HCT116 (cell line): ENCODE measurements around the gene GALNT7. TPM values are rescaled to one million over a fixed set of nuclear protein-coding genes. Genes with fewer than 3 reads are reported as not detected.

Source experiments
- ATAC-seq: fragments of 200-7000 bp; cut with Tn5 transposase; 2 replicates; pipeline ENCODE4 v1.9.1; 2020; ENCODE audit warnings: mild to moderate bottlenecking, moderate library complexity
- BruUV-seq: library from RNA; stranded (reverse); fragments of 400-500 nt; replicated peaks from 2 replicates; lab custom pipeline; 2021; lab: Mats Ljungman, UMichigan
- CTCF ChIA-PET: fragments of 300-600 bp; sonication (Branson Sonifier 250); formaldehyde crosslinking; loops from one replicate; lab custom pipeline; 2021; ENCODE audit warnings: antibody characterized with exemption; lab: Charles Lee
- POLR2A ChIA-PET: fragments of 300-600, 350-600 bp; sonication (Branson Sonifier 250); formaldehyde crosslinking; loops from one replicate; lab custom pipeline; 2021; ENCODE audit warnings: antibody characterized with exemption; lab: Charles Lee
- RAD21 ChIA-PET, 2 experiments: fragments of 300-600 bp; sonication (Branson Sonifier 250); formaldehyde crosslinking; loops; one replicate each; lab custom pipeline; 2023; ENCODE audit warnings: low total read pairs in 2 of 2; ENCODE audit not compliant: uncharacterized antibody in 2 of 2, unreplicated experiment in 2 of 2, low non-redundant PET in 1 of 2; lab: Charles Lee
- DNase-seq: peaks from one replicate; pipeline ENCODE4 v3.0.0-alpha.2; 2010; ENCODE audit warnings: low read depth, low spot score
- H2AFZ ChIP-seq: fragments of 200-600 bp; shearing (Covaris generic), sonication (generic); 2 replicates; pipeline ENCODE4 v1.6.1; 2017; ENCODE audit warnings: low read depth, mixed run types, mixed read lengths, antibody characterized with exemption, low read length; ENCODE audit not compliant: poor library complexity, severe bottlenecking
- H3K27ac ChIP-seq: 2 replicates; pipeline ENCODE4 v1.5.1; 2012; ENCODE audit warnings: low read depth, low read length
- H3K27me3 ChIP-seq: fragments of 200-600 bp; sonication (generic); 2 replicates; pipeline ENCODE4 v1.6.1; 2016; ENCODE audit warnings: mixed run types, low read length, mixed read lengths; ENCODE audit not compliant: insufficient read depth
- H3K36me3 ChIP-seq, 2 experiments: fragments of 200-500 bp in 1 of 2; fragments of 200-600 bp in 1 of 2; sonication (Bioruptor generic) in 1 of 2; sonication (generic) in 1 of 2; 2 replicates each; pipeline versions ENCODE4 v1.5.1 to v1.6.1; 2014 to 2016; ENCODE audit warnings: low read length in 2 of 2, inconsistent platforms in 1 of 2, mixed read lengths in 1 of 2, mixed run types in 1 of 2; ENCODE audit not compliant: insufficient read depth in 2 of 2, control insufficient read depth in 1 of 2
- H3K4me1 ChIP-seq, 2 experiments: fragments of 200-600 bp in 1 of 2; sonication (generic) in 1 of 2; 2 replicates each; pipeline versions ENCODE4 v1.5.1 to v1.6.1; 2012 to 2017; ENCODE audit warnings: low read length in 2 of 2, inconsistent platforms in 1 of 2, mild to moderate bottlenecking in 1 of 2, mixed read lengths in 1 of 2, mixed run types in 1 of 2, moderate library complexity in 1 of 2; ENCODE audit not compliant: insufficient read depth in 2 of 2, control insufficient read depth in 1 of 2
- H3K4me2 ChIP-seq: fragments of 200-600 bp; sonication (generic); 2 replicates; pipeline ENCODE4 v1.6.1; 2017; ENCODE audit warnings: mixed run types, low read length, mixed read lengths
- H3K4me3 ChIP-seq, 2 experiments: fragments of 200-600 bp in 1 of 2; sonication (generic) in 1 of 2; replicated peaks in 1 of 2; 2 replicates each; pipeline ENCODE4 v1.5.1; 2011 to 2016; ENCODE audit warnings: low read length in 2 of 2, control low read depth in 1 of 2, low read depth in 1 of 2, mild to moderate bottlenecking in 1 of 2, mixed read lengths in 1 of 2, mixed run types in 1 of 2
- H3K79me2 ChIP-seq: fragments of 200-600 bp; sonication (generic); 2 replicates; pipeline ENCODE4 v1.6.1; 2017; ENCODE audit warnings: mild to moderate bottlenecking, mixed run types, low read length, moderate library complexity, mixed read lengths; ENCODE audit not compliant: insufficient read depth
- H3K9ac ChIP-seq: fragments of 200-600 bp; sonication (generic); 2 replicates; pipeline ENCODE4 v1.6.1; 2016; ENCODE audit warnings: low read length, mixed read lengths
- H3K9me2 ChIP-seq: fragments of 200-600 bp; sonication (generic), shearing (Covaris generic); 2 replicates; pipeline ENCODE4 v1.6.1; 2017; ENCODE audit warnings: mixed run types, mild to moderate bottlenecking, moderate library complexity; ENCODE audit not compliant: insufficient read depth
- H3K9me3 ChIP-seq, 2 experiments: fragments of 200-500 bp in 1 of 2; fragments of 200-600 bp in 1 of 2; sonication (Bioruptor generic) in 1 of 2; sonication (generic) in 1 of 2; 2 replicates each; pipeline ENCODE4 v1.6.1; 2014 to 2017; ENCODE audit warnings: low read length in 2 of 2, mixed read lengths in 2 of 2, inconsistent platforms in 1 of 2, low read depth in 1 of 2, mild to moderate bottlenecking in 1 of 2, mixed run types in 1 of 2, moderate library complexity in 1 of 2; ENCODE audit not compliant: control insufficient read depth in 1 of 2, insufficient read depth in 1 of 2
- H4K20me1 ChIP-seq: fragments of 200-600 bp; sonication (generic), shearing (Covaris generic); 2 replicates; pipeline ENCODE4 v1.6.1; 2017; ENCODE audit warnings: mixed run types, mild to moderate bottlenecking, moderate library complexity; ENCODE audit not compliant: insufficient read depth
- CBX3 ChIP-seq: IDR thresholded peaks from 2 replicates; pipeline ENCODE4 v1.6.1; 2012; ENCODE audit warnings: low read depth
- CEBPB ChIP-seq: IDR thresholded peaks from 2 replicates; pipeline ENCODE4 v1.6.1; 2012; ENCODE audit warnings: low read depth
- EGR1 ChIP-seq: IDR thresholded peaks from 2 replicates; pipeline ENCODE4 v1.6.1; 2012; ENCODE audit warnings: low read depth
- EZH2 ChIP-seq: fragments of 200-600 bp; sonication (generic); IDR thresholded peaks from 2 replicates; pipeline ENCODE4 v1.6.1; 2017; ENCODE audit warnings: antibody characterized with exemption, mixed run types
- FOSL1 ChIP-seq: IDR thresholded peaks from 2 replicates; pipeline ENCODE4 v1.6.1; 2012; ENCODE audit warnings: low read depth
- JUND ChIP-seq: IDR thresholded peaks from 2 replicates; pipeline ENCODE4 v1.6.1; 2012
- POLR2A ChIP-seq: IDR thresholded peaks from 2 replicates; pipeline ENCODE4 v1.7.0; 2011; ENCODE audit warnings: borderline replicate concordance; ENCODE audit not compliant: insufficient read depth, insufficient read length; ENCODE audit errors: extremely low read depth
- POLR2AphosphoS5 ChIP-seq: IDR thresholded peaks from 2 replicates; pipeline ENCODE4 v1.6.1; 2011; ENCODE audit warnings: mild to moderate bottlenecking, low read depth, low read length, moderate library complexity
- RAD21 ChIP-seq: IDR thresholded peaks from 2 replicates; pipeline ENCODE4 v1.6.1; 2012; ENCODE audit warnings: low read depth, mild to moderate bottlenecking
- SRF ChIP-seq: IDR thresholded peaks from 2 replicates; pipeline ENCODE4 v1.6.1; 2012; ENCODE audit warnings: low read depth
- TCF7L2 ChIP-seq: IDR thresholded peaks from 2 replicates; pipeline ENCODE4 v1.7.0; 2011; ENCODE audit warnings: borderline replicate concordance, inconsistent platforms; ENCODE audit not compliant: insufficient read depth, insufficient read length; ENCODE audit errors: extremely low read depth
- ZFX ChIP-seq: fragments of 450-650 bp; IDR thresholded peaks from 2 replicates; pipeline ENCODE4 v1.6.1; 2017
- intact Hi-C: fragments of 100-400 bp; cut with micrococcal nuclease; formaldehyde crosslinking; loops from 2 replicates; pipeline ENCODE4 v1.10.0; 2022
- total RNA-seq: library from RNA; stranded (reverse); gene quantifications from one replicate; pipeline ENCODE4 v1.2.1, GENCODE V29; 2021; ENCODE audit not compliant: unreplicated experiment
- TF ChIP-seq, protein P1 (sequence below), 3 experiments: fragments of 200-600 bp in 1 of 3; sonication (generic) in 1 of 3; IDR thresholded peaks in 2 of 3; conservative IDR thresholded peaks in 1 of 3; 2 replicates each; pipeline ENCODE4 v1.5.1; 2012 to 2017; ENCODE audit warnings: low read depth in 2 of 3, low read length in 2 of 3, antibody characterized with exemption in 1 of 3, borderline replicate concordance in 1 of 3, control low read depth in 1 of 3, mild to moderate bottlenecking in 1 of 3, mixed read lengths in 1 of 3, mixed run types in 1 of 3, moderate library complexity in 1 of 3; ENCODE audit not compliant: insufficient read depth in 1 of 3
- TF ChIP-seq, protein P2 (sequence below): IDR thresholded peaks from 2 replicates; pipeline ENCODE4 v1.6.1; 2012
- TF ChIP-seq, protein P3 (sequence below): IDR thresholded peaks from 2 replicates; pipeline ENCODE4 v1.6.1; 2012; ENCODE audit warnings: low read depth
- TF ChIP-seq, protein P4 (sequence below): IDR thresholded peaks from 2 replicates; pipeline ENCODE4 v1.6.1; 2012
- TF ChIP-seq, protein P5 (sequence below): IDR thresholded peaks from 2 replicates; pipeline ENCODE4 v1.6.1; 2011; ENCODE audit warnings: mild to moderate bottlenecking, low read length, moderate library complexity; ENCODE audit not compliant: insufficient replicate concordance; ENCODE audit errors: extremely low read depth

GALNT7 gene
- total RNA-seq, 1 experiment from 2014 or later, result 21.3 TPM

DNA sequence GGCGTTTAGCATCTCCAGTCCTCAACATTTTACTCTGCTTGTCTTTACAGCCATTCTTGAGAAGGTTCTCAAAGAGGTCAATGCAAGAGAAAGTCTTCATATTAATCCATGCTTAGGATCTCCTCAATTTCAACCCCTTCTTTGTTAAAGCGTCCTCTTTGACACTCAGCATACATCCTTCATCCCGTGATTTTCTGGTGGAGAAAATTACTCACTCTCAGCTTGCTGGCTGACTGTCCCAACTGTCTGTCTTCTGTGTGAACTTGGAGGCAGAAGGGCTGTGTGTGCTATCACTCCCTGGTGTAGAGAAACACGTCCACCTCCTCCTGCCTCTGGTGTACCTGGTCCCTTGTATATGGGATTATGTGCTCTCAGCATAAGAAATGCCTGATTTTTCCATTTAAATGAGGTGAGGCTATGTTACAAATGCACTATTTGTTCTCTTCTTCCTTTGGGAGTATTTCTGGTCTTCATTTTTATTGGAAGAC lies 57.8 kb downstream of the GALNT7 start:
- H4K20me1 ChIP-seq, result no peaks in the 10 kb centered on the region
- no peaks in the 10 kb centered on the region for H3K27me3 ChIP-seq
- intact Hi-C loops, result no loop called here
- H3K79me2 ChIP-seq, result peaks cover 50% of the 10 kb centered on the region
- no peaks in the 10 kb centered on the region for H3K9me3 ChIP-seq
- no peak overlapping the region for H2AFZ ChIP-seq
- no TSS peak for BruUV-seq
- RAD21 ChIA-PET, result no interaction called here
- no peak overlapping the region for H3K4me2 ChIP-seq
- no peak overlapping the region for H3K9ac ChIP-seq
- no peak overlapping the region for H3K4me3 ChIP-seq
- POLR2A ChIA-PET, result no interaction called here
- CTCF ChIA-PET, result no interaction called here
- no peaks in the 10 kb centered on the region for H3K36me3 ChIP-seq
- DNase-seq (no peak), ATAC-seq (no peak)
- no peaks in the 10 kb centered on the region for H3K9me2 ChIP-seq
- H3K27ac ChIP-seq, result no peak overlapping the region
- no peaks in the 10 kb centered on the region for H3K4me1 ChIP-seq
- TF ChIP-seq, protein P1, sequence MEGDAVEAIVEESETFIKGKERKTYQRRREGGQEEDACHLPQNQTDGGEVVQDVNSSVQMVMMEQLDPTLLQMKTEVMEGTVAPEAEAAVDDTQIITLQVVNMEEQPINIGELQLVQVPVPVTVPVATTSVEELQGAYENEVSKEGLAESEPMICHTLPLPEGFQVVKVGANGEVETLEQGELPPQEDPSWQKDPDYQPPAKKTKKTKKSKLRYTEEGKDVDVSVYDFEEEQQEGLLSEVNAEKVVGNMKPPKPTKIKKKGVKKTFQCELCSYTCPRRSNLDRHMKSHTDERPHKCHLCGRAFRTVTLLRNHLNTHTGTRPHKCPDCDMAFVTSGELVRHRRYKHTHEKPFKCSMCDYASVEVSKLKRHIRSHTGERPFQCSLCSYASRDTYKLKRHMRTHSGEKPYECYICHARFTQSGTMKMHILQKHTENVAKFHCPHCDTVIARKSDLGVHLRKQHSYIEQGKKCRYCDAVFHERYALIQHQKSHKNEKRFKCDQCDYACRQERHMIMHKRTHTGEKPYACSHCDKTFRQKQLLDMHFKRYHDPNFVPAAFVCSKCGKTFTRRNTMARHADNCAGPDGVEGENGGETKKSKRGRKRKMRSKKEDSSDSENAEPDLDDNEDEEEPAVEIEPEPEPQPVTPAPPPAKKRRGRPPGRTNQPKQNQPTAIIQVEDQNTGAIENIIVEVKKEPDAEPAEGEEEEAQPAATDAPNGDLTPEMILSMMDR (IDR thresholded peaks at IDR 0.05 in 2 of 3, conservative IDR thresholded peaks at IDR 0.05 in 1 of 3; ENCODE audit: borderline replicate concordance in 1 of 3, insufficient read depth in 1 of 3, low read depth in 2 of 3, low read length in 2 of 3), result no peak
- TF ChIP-seq EZH2 (no peak), CEBPB (no peak), JUND (no peak), TCF7L2 (no peak), RAD21 (no peak), POLR2AphosphoS5 (no peak), CBX3 (no peak), POLR2A (no peak), FOSL1 (no peak), SRF (no peak), EGR1 (no peak), ZFX (no peak)
- TF ChIP-seq, protein P2, sequence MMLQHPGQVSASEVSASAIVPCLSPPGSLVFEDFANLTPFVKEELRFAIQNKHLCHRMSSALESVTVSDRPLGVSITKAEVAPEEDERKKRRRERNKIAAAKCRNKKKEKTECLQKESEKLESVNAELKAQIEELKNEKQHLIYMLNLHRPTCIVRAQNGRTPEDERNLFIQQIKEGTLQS, result no peak
- TF ChIP-seq, protein P3, sequence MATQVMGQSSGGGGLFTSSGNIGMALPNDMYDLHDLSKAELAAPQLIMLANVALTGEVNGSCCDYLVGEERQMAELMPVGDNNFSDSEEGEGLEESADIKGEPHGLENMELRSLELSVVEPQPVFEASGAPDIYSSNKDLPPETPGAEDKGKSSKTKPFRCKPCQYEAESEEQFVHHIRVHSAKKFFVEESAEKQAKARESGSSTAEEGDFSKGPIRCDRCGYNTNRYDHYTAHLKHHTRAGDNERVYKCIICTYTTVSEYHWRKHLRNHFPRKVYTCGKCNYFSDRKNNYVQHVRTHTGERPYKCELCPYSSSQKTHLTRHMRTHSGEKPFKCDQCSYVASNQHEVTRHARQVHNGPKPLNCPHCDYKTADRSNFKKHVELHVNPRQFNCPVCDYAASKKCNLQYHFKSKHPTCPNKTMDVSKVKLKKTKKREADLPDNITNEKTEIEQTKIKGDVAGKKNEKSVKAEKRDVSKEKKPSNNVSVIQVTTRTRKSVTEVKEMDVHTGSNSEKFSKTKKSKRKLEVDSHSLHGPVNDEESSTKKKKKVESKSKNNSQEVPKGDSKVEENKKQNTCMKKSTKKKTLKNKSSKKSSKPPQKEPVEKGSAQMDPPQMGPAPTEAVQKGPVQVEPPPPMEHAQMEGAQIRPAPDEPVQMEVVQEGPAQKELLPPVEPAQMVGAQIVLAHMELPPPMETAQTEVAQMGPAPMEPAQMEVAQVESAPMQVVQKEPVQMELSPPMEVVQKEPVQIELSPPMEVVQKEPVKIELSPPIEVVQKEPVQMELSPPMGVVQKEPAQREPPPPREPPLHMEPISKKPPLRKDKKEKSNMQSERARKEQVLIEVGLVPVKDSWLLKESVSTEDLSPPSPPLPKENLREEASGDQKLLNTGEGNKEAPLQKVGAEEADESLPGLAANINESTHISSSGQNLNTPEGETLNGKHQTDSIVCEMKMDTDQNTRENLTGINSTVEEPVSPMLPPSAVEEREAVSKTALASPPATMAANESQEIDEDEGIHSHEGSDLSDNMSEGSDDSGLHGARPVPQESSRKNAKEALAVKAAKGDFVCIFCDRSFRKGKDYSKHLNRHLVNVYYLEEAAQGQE, result no peak
- TF ChIP-seq, protein P4, sequence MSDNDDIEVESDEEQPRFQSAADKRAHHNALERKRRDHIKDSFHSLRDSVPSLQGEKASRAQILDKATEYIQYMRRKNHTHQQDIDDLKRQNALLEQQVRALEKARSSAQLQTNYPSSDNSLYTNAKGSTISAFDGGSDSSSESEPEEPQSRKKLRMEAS, result no peak
- TF ChIP-seq, protein P5, sequence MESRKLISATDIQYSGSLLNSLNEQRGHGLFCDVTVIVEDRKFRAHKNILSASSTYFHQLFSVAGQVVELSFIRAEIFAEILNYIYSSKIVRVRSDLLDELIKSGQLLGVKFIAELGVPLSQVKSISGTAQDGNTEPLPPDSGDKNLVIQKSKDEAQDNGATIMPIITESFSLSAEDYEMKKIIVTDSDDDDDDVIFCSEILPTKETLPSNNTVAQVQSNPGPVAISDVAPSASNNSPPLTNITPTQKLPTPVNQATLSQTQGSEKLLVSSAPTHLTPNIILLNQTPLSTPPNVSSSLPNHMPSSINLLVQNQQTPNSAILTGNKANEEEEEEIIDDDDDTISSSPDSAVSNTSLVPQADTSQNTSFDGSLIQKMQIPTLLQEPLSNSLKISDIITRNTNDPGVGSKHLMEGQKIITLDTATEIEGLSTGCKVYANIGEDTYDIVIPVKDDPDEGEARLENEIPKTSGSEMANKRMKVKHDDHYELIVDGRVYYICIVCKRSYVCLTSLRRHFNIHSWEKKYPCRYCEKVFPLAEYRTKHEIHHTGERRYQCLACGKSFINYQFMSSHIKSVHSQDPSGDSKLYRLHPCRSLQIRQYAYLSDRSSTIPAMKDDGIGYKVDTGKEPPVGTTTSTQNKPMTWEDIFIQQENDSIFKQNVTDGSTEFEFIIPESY, result no peak
